Bronchial epithelial cell (primary cell): ENCODE measurements around the gene RNASE11. TPM values are rescaled to one million over a fixed set of nuclear protein-coding genes. Genes with fewer than 3 reads are reported as not detected.
A peak's percentile ranks its signal among the peaks of the same experiment; 100 is the strongest.

Source experiments
- DNase-seq: peaks from one replicate; pipeline ENCODE4 v3.0.0-alpha.2; 2010; ENCODE audit warnings: low read depth
- FAIRE-seq: peaks from 2 replicates; lab custom pipeline; 2011; peaks lifted over from hg19 to GRCh38; lab: Jason Lieb, UNC
- H3K27me3 ChIP-seq: 2 replicates; pipeline ENCODE4 v1.5.1; 2011; ENCODE audit warnings: low read length; ENCODE audit not compliant: control insufficient read depth, insufficient read depth
- H3K36me3 ChIP-seq: 2 replicates; pipeline ENCODE4 v1.5.1; 2011; ENCODE audit warnings: low read length; ENCODE audit not compliant: control insufficient read depth, insufficient read depth
- H3K4me3 ChIP-seq: 2 replicates; pipeline ENCODE4 v1.5.1; 2011; ENCODE audit warnings: mild to moderate bottlenecking, low read depth, low read length, control low read depth
- CTCF ChIP-seq: IDR thresholded peaks from 2 replicates; pipeline ENCODE4 v1.5.1; 2011; ENCODE audit warnings: mild to moderate bottlenecking, moderate library complexity, low read length, control low read depth, inconsistent platforms; ENCODE audit not compliant: insufficient read depth, severe bottlenecking
- total RNA-seq: library from RNA; depleted of rRNA; stranded (reverse); fragments of >200 nt; gene quantifications from 2 replicates; pipeline ENCODE4 v1.2.1, GENCODE V29; 2014

RNASE11 gene
- total RNA-seq, 1 donor from 2014 or later, result not detected

- H3K4me3 ChIP-seq, result peak overlapping the region; percentile 46
- H3K27me3 ChIP-seq, result peaks cover 1% of the 10 kb centered on the region
- no peak for TF ChIP-seq CTCF
- no peaks in the 10 kb centered on the region for H3K36me3 ChIP-seq
- DNase-seq (peak; percentile 55), FAIRE-seq (no peak)
Measured at GRCh38 chr14:20631023-20631879, 43.5 kb upstream of the RNASE11 start.

DNA sequence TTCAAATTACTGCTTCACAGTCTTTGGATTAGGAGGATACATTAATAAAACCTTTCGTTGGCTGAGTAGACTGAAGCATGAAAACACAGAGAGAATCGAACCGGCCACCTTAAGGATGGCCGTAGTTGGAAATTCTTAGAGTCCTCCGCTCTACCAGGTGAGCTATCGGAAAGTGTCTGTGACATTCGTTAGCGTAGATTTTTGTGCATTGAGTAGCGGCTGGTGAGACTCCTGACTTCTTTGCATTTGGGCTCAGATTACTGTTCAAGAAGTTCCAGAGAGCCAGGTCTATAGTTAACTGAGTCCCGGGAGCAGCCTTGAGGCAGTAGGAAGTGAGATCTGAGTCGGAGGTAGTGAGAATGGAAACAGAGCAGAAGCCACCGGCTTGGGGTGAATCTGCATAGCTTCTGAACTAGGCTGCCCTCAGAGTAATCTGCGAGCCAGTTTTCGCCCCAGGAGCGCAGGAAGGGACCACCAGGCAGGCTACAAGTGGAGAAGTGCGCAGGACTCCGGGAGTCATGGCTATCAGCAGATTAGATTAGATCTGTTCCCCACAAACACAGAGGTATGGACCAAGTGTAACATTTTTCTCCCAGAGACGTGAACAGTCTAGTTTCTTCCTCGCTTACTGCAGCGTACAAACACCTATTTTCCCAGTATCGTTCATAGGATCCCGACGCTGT lies 42.7 kb upstream of the RNASE11 start:
- FAIRE-seq (no peak), DNase-seq (peak; percentile 74)
- Histone ChIP-seq H3K4me3 (peak overlapping the region; percentile 46), H3K36me3 (no peaks in the 10 kb centered on the region), H3K27me3 (peaks cover 1% of the 10 kb centered on the region)
- TF ChIP-seq CTCF, result no peak

GRCh38 chr14:20628063-20628854 lies 40.5 kb upstream of the RNASE11 start:
- Histone ChIP-seq H3K27me3 (peaks cover under 1% of the 10 kb centered on the region), H3K36me3 (no peaks in the 10 kb centered on the region), H3K4me3 (no peak overlapping the region)
- no peak for DNase-seq
- no peak for FAIRE-seq
- no peak for TF ChIP-seq CTCF

DNA sequence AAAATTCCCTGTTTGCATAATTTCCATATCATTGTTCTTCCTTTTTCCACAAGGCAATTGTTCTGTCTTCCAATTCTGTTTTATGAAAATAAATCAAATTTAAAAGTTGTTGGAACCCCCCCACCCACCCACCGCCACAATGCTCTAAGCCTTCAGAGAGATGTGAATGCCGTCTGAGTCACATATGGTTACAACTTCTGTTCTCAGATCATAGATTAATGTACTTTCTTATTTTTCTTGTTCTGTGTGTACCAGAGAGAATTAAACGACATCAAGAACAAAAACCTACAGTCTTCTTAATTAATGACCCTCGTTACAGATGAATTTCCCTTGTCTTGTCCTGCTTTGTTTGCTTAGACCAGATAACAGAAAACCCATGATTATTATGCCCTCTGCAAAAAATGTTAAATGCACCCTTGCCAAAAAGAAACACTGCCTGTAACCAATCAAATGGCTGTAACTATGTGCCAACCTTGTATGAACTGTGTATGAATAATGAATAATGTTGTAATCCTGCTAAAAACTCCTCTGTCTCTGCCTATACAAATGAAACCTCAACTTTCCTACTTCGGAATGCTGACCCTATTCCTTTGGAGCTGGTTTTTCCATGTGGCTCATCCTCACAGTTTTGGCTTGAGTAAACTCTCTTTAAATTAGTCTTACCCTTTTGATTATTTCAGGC lies 39.7 kb upstream of the RNASE11 start:
- TF ChIP-seq CTCF, result no peak
- Histone ChIP-seq H3K4me3 (no peak overlapping the region), H3K36me3 (no peaks in the 10 kb centered on the region), H3K27me3 (no peaks in the 10 kb centered on the region)
- DNase-seq (peak; percentile 51), FAIRE-seq (no peak)

- TF ChIP-seq CTCF, result no peak
- no peak overlapping the region for H3K4me3 ChIP-seq
- no peaks in the 10 kb centered on the region for H3K27me3 ChIP-seq
- no peaks in the 10 kb centered on the region for H3K36me3 ChIP-seq
- DNase-seq (no peak), FAIRE-seq (no peak)
Measured at GRCh38 chr14:20626274-20626673, 38.5 kb upstream of the RNASE11 start.
